Inferior parietal cortex (tissue), 1 donor: ENCODE data around the gene COL1A1.

ENCODE experiments used
- DNase-seq: peaks from one replicate; pipeline ENCODE4 v3.0.0-alpha.2; 2016; ENCODE audit errors: extremely low spot score

COL1A1 gene

DNA sequence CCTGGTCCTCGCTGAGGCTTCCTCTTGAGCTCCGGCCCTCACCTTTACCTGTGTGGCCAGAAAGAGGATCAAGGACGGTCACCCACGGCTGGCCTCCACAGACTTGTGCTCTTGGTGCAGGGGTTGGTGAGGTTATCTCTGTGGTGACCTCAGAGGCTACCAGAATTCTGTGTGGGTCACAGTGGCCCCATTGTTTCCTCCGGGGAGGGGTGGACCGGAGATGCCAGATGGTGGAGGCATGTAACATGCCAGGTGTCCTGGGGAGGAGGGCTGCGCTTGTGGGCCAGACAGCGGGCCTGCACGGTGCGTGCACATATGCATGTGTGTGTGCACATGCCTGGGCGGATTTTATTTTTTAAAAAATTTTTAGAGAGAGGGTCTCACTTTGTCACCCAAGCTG is 29.3 kb downstream of the COL1A1 start:
- DNase-seq = no peak

GRCh38 chr17:50171371-50172071 is 29.9 kb downstream of the COL1A1 start:
- no peak for DNase-seq

- DNase-seq = no peak
Observed at GRCh38 chr17:50170662-50171370, 30.6 kb downstream of the COL1A1 start.

DNA sequence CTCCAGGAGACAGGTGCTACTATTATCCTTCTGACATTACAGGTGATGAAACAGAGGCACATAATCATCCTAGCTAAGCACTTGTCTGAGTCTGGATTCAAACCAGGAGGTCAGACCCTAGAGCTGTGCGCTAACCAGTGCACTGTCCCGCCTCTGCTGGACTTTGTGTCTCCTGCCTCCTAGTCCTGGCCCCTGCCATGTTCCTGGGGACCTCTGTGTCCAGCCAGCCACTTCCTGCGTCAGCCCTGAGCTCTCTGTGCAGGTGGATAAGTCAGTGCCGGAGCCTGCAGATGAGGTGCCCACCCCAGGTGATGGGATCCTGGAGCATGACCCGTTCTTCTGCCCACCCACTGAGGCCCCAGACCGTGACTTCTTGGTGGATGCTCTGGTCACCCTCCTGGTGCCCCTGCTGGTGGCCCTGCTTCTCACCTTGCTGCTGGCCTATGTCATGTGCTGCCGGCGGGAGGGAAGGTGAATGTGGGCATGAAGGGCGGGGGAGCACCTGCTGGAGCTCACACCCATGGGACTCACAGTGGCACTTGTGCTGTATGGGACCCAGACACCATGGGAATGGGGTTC is 31.5 kb downstream of the COL1A1 start:
- no peak for DNase-seq

- no peak for DNase-seq
Observed at GRCh38 chr17:50169121-50169764, 32.2 kb downstream of the COL1A1 start.

DNA sequence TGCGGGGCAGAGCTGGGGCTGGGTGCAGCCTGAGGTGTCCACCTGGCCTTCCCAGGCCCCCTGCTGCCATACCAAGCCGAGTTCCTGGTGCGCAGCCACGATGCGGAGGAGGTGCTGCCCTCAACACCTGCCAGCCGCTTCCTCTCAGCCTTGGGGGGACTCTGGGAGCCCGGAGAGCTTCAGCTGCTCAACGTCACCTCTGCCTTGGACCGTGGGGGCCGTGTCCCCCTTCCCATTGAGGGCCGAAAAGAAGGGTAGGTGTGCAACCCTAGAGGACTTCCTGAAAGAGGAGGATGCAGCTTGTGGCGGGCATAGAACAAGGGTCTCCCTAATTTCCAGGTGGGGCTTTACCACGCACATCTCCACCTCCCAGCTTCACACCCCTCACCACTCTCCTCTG is 33.1 kb downstream of the COL1A1 start:
- DNase-seq = no peak

DNA sequence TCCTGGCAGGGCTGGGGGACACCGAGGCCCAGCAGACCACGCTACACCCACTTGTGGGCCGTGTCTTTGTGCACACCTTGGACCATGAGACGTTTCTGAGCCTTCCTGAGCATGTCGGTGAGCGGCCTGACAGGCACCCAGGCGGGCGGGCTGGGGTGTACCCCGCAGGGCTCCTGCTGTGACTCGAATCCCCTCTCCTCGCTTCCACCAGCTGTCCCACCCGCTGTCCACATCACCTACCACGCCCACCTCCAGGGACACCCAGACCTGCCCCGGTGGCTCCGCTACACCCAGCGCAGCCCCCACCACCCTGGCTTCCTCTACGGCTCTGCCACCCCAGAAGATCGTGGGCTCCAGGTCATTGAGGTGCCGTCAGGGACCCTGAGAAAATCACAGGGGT is 34.1 kb downstream of the COL1A1 start:
- no peak for DNase-seq

- DNase-seq = no peak
Observed at GRCh38 chr17:50166518-50167181, 34.8 kb downstream of the COL1A1 start.

DNA sequence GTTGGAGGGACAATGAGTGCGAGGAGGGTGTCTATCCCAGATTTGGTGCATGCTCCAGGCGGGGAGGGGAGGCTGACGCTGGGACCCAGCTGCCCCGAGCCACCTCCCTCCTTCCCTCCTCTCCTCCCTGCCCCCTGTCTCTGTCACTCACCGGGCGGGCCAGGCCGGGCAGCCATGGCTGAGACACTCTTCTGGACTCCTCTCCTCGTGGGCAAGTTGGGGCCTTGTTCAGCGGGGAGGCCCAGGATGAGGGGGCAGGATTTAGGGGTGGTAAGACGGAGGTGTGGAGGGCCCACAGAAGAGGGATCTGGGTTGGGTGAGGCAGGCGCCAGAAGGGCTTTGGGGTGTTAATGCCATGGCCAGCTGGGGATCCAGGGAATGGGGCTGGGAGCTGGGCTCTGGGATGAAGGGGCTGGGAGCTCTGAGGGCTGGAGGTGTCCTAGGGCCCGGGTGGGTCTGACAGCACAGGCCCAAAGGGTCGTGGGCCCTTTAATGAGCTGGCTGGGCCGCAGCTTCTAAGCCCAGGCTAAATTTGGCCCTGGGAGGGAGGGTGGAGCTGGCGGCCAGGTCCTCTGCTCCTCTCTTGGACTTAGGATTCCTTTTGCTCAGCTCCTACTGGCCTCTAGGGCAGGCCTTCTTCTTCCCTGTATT is 35.4 kb downstream of the COL1A1 start, which contains the start of gene SGCA:
TSS of gene SGCA (plus strand) at position 139 of the 651 bp plus-strand sequence. CDS start at position 175, 36 bp downstream.
- DNase-seq = no peak

- DNase-seq = no peak
Observed at GRCh38 chr17:50165466-50165865, 36.0 kb downstream of the COL1A1 start.

- no peak for DNase-seq
Observed at GRCh38 chr17:50165066-50165465, 36.4 kb downstream of the COL1A1 start.

DNA sequence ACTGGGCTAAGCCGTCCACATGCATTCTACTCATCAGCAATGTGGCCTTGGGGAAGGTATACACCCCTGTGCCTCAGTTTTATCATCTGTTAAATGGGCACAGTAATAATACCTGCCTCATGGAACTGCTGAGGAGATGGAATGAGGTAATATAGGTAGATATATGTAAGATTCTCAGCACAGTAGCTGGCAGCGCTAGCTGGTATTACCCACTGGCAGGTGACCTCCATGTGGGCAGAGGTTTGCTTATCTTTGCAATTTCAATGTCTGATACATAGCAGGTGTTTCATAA is 36.8 kb downstream of the COL1A1 start:
- DNase-seq = no peak

GRCh38 chr17:50163843-50164696 is 37.4 kb downstream of the COL1A1 start:
- no peak for DNase-seq

GRCh38 chr17:50162466-50163254 is 38.8 kb downstream of the COL1A1 start:
- DNase-seq = no peak

GRCh38 chr17:50161911-50162288 is 39.5 kb downstream of the COL1A1 start:
- no peak for DNase-seq

DNA sequence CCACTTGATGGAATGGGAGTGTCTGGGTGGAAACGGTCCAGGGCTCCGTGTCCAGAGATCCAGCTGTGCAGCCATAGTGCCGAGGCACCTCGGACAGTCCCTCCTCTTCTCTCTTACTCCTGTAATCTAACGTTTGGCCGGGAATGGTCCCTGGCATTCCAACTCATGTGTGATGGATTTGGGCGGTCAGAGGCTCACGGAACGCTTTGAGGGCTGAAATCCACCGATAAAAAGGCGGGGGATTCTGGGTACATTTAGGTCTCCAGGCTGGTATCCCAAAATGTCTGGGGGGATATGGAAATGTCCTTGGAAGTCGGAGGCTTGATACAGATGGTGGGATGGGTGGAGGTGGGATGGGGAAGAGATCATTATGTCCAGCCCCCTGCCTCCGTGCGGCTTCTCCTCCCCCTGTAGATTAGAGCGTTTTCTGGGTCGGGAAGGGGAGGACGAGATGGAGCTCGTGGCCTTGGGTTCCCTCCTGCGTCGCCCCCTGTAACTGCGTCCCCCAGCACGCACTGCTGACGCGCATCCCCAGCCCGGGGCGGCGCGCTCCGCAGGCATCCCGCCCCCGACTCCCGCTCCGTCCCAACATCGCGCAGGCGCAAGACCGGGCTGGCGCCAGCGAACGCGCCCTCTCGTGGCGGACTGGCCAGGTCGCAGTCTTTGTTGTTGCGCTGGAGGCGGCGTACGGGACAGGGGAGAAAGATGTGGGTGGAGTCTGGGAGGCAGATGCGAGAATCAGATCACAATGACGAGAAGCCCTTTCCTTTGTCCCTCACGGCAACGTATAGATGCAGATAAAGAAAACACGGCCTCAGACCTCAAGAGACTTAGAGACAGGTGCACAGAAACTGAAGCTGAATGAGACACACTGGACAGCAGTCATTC is 40.2 kb downstream of the COL1A1 start:
- DNase-seq = peak; percentile 93

DNA sequence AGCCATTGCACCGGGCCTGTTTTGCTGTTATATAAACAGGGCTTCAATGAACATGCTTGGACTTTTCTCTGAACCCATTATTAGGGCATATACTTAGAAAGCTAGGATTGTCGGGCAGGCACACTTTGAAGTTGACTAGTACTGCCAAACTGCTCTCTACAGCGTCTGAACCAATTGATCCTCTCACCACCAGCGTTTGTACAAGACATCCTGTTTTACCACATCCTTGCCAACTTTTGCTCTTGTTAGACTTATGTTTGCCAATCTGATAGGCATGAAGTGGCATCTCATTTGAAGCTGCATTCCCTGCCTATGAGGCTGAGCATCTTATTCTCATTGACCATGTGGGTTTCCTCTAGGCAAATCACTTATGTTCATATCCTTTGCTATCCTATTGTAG is 43.5 kb downstream of the COL1A1 start:
- DNase-seq = no peak

DNA sequence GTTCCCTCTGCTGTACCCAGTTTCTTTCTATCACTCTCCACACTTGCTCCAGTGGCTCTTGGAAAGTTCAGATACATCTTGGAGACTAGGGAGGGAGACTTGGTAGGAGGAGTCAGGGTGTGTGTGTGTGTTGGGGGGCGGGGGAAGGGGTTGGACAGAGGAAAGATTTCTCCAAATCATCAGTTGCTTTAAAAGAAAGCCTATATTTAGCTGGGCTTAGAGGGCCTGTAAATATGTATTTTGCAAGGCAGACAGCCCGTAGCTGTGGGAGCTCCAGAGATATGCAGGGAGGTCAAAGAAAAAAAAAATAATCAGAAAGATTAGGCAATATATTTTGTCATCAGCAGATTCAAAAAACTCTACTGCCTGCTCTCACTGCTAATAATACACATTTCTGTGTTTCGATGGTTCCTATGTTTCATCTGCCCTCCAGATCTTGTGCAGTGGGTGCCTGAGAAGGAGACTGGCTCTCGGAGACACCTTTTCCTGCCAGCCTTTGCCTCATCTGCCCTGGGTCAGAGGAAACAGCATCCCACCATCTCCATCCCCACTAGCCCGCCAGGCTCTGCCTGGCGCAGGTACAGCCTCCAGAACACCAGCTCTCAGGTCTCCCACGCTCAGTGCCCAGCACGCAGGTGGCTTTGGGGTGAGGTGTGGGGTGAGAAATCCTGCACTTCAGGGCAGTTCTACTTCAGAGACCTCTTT is 46.2 kb downstream of the COL1A1 start:
- DNase-seq = no peak
